ENCODE measurements around the gene ASIC2.
A peak's percentile ranks its signal among the peaks of the same experiment; 100 is the strongest.

ASIC2 gene

DNA sequence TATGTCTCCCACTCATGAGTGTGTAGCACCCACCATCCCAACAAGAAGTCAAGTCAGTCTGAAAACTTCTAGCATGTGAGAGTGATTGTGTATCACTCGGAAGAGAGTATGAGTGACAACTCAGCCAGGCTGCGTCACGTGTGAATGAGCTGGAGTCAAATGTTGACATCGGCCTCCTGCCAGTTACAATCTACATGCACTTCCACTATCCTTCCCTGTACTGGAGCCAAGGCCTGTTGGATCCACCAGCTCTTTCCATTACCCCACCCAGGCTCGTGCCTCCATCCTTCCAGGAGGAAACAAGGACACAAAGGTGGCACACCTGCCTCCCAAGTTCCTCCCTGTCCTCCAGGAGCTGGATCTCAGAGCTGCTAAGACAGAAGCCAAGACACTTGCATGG lies 64.5 kb downstream of the ASIC2 start:
- no peak overlapping the region for H3K4me3 ChIP-seq (ENCODE audit: low read depth, low read length)
- DNase-seq (ENCODE audit: low read depth), result peak; percentile 40
- TF ChIP-seq, protein P1, sequence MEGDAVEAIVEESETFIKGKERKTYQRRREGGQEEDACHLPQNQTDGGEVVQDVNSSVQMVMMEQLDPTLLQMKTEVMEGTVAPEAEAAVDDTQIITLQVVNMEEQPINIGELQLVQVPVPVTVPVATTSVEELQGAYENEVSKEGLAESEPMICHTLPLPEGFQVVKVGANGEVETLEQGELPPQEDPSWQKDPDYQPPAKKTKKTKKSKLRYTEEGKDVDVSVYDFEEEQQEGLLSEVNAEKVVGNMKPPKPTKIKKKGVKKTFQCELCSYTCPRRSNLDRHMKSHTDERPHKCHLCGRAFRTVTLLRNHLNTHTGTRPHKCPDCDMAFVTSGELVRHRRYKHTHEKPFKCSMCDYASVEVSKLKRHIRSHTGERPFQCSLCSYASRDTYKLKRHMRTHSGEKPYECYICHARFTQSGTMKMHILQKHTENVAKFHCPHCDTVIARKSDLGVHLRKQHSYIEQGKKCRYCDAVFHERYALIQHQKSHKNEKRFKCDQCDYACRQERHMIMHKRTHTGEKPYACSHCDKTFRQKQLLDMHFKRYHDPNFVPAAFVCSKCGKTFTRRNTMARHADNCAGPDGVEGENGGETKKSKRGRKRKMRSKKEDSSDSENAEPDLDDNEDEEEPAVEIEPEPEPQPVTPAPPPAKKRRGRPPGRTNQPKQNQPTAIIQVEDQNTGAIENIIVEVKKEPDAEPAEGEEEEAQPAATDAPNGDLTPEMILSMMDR (IDR thresholded peaks at IDR 0.05; ENCODE audit: control insufficient read depth, extremely low read depth, insufficient read depth), result no peak

DNA sequence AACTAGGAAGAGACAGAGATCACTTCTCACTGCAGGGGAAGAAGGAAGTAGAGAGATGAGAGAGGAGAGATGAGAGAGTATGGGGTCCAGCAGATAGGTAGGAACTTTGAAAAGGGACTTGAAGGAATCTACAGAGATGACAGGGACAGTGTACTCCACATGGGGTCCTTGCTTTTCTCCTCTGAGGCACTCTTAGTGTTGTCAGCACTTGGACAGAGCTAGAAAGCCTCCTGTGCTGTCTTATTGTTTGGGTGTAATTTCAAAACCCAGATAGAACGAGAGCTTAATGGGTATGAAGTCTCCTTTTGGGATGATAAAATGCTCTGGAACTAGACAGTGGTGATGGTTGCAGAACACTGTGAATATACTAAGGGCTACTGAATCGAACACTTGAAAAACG lies 65.2 kb downstream of the ASIC2 start:
- H3K4me3 ChIP-seq (ENCODE audit: low read depth, low read length), result no peak overlapping the region
- TF ChIP-seq, protein P1 (IDR thresholded peaks at IDR 0.05; ENCODE audit: control insufficient read depth, extremely low read depth, insufficient read depth), result no peak
- DNase-seq (ENCODE audit: low read depth), result no peak

DNA sequence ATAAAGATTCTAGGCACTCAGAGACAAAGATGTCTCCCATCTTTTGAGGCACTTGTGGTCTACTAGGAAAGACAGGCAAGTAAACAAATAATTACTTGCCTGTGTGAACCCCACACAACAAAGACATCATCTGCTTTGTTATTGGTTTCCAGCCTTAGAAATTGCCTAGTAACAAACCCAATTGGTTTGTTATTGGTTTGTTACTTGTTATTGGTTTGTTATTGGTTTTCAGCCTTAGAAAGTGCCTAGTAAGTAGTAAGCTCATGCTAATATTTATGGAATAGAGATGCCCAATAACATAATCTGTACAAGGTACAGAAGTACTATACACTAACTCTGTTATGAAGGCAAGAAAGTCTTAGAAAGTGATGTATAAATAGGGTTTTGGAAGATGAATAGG lies 67.1 kb downstream of the ASIC2 start:
- TF ChIP-seq, protein P1 (IDR thresholded peaks at IDR 0.05; ENCODE audit: control insufficient read depth, extremely low read depth, insufficient read depth), result no peak
- H3K4me3 ChIP-seq (ENCODE audit: low read depth, low read length), result no peak overlapping the region
- no peak for DNase-seq (ENCODE audit: low read depth)

DNA sequence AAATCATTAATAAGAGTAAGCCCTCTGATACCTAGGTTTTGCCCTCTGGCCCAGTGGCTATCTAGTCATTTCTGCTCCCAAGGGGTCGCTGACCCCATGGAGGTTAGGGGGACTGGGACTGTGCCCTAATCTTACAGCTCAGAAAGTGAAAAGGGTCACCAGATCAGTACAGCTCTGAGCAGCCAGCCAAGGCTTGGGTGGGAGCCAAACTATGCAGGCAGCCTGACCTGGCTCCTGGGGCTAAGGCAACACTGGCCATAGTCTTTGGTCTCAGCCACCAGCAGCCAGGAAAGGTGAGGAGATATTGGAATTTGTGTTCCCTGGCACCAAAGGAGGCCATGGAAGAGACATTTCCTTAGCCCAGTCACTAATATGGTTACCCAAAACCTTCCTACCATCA lies 67.6 kb downstream of the ASIC2 start:
- no peak for DNase-seq (ENCODE audit: low read depth)
- no peak overlapping the region for H3K4me3 ChIP-seq (ENCODE audit: low read depth, low read length)
- TF ChIP-seq, protein P1 (IDR thresholded peaks at IDR 0.05; ENCODE audit: control insufficient read depth, extremely low read depth, insufficient read depth), result no peak

DNA sequence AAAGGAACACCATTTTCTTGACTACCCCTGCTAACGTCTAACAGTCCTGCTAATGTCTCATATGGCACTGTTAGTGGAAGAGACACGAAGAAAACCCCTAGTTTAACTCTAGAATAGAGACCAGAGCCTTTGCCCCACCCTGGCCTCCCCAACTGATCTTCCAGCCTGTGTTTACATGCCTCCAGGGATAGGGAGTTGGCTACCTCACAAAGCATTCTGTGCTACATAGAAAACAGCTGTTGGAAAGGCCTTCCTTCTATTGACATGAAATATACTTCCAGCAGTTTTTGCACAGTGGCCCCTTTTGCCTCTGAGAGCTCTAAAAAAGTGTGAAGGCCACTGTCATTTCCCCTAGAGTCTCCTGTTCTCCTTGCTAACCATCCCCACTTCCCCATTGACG lies 73.1 kb downstream of the ASIC2 start:
- no peak for DNase-seq (ENCODE audit: low read depth)
- H3K4me3 ChIP-seq (ENCODE audit: low read depth, low read length), result no peak overlapping the region
- TF ChIP-seq, protein P1 (IDR thresholded peaks at IDR 0.05; ENCODE audit: control insufficient read depth, extremely low read depth, insufficient read depth), result no peak

DNA sequence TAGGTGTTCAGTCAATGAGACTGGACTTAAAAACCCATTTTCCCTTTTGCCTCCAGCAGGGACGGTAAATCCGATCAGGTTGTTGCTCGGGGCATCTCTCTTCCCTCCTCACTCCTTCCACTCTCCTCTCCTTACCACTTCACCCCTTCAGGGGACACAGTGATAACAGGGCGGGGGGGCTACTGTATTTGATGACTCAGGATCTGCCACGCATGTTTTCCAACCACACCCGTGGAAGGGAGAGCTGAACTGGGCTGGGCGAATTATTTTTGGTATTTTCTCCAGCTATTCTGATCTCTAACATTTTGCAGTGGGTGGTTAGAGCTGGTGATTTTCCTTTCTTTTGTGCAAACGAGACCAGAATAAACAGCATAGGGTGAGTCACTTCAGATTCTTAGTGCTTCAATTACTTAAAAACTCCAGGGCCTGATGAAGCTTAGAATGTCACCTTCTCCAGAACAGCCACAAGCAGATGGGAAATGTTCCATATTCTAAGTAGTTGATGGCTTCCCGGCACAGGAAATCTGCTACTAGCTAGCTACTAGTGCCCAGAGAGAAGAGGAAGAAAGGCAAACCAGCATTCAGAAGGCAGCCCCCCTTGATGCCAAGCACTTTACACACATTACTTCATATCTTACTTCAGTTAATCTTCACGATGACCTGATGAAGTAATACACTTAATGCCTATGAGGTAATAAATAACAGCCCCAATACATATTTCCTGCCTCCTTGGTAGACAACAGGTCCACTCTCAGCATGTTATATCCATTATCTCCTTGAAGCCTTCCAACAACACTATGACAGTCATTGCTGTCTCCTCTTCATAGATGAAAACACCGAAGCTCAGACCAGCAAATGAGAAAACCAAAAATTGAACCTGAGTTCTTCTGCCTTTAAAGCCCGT lies 74.1 kb downstream of the ASIC2 start:
- TF ChIP-seq, protein P1 (IDR thresholded peaks at IDR 0.05; ENCODE audit: control insufficient read depth, extremely low read depth, insufficient read depth), result no peak
- no peak overlapping the region for H3K4me3 ChIP-seq (ENCODE audit: low read depth, low read length)
- no peak for DNase-seq (ENCODE audit: low read depth)

DNA sequence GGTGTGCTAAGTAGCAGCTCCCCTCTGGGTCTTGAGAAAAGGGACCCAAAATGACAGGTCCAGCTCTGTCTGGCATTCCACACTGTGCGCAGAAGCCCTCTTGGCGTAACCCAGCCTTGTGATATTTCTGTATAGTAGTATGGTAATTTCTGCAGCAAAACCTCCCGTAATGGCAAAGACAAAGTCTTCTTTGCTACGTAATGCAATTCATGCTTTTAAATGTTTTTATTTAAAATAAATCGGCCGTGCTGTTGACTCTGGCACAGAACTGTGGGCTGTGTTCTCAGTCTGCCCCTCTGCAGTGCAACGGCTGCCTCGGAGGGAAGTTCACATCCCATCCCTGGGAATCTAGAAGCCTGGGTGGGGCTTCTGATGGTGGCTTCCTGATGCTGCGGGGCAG lies 75.2 kb downstream of the ASIC2 start:
- no peak overlapping the region for H3K4me3 ChIP-seq (ENCODE audit: low read depth, low read length)
- DNase-seq (ENCODE audit: low read depth), result no peak
- TF ChIP-seq, protein P1 (IDR thresholded peaks at IDR 0.05; ENCODE audit: control insufficient read depth, extremely low read depth, insufficient read depth), result no peak

Data from LNCaP clone FGC (cell line).